Esophagus squamous epithelium (tissue), 4 donors: ENCODE results near the gene C15orf62.

ENCODE experiments used
- POLR2A ChIP-seq, 4 donors: fragments of 450-650 bp; IDR thresholded peaks; one replicate each; pipeline ENCODE4 v1.6.1; 2017; ENCODE audit warnings: antibody characterized with exemption in 4 of 4, mild to moderate bottlenecking in 4 of 4, moderate library complexity in 3 of 4
- TF ChIP-seq, protein P1 (sequence below), 6 experiments: fragments of 450-650 bp in 4 of 6; fragments of 200-600 bp in 2 of 6; sonication (generic) in 2 of 6; IDR thresholded peaks; one replicate each; pipeline ENCODE4 v1.5.1; 2016 to 2019; ENCODE audit warnings: antibody characterized with exemption in 6 of 6, mild to moderate bottlenecking in 4 of 6, moderate library complexity in 4 of 6

DNA sequence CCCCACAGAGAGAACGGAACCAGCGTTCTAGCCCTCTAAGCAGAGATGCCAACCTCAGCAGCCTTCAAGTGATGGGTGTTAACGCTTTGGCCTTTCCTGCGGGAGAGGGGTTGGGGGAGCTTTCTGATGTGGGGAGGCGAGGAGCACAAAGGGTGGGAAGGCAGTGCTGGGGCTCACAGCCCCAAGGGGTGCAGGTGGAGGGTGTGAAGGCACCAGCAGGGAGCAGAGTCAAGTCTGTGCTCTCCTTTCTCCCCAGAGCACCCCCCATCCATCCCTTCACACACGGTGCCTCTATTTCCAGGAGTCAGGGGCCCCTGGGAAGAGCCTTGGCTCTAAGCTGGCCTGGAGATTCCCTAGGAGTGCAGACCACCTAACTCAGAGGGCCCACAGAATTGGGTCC lies 4.1 kb downstream of the C15orf62 start:
- TF ChIP-seq, protein P1, sequence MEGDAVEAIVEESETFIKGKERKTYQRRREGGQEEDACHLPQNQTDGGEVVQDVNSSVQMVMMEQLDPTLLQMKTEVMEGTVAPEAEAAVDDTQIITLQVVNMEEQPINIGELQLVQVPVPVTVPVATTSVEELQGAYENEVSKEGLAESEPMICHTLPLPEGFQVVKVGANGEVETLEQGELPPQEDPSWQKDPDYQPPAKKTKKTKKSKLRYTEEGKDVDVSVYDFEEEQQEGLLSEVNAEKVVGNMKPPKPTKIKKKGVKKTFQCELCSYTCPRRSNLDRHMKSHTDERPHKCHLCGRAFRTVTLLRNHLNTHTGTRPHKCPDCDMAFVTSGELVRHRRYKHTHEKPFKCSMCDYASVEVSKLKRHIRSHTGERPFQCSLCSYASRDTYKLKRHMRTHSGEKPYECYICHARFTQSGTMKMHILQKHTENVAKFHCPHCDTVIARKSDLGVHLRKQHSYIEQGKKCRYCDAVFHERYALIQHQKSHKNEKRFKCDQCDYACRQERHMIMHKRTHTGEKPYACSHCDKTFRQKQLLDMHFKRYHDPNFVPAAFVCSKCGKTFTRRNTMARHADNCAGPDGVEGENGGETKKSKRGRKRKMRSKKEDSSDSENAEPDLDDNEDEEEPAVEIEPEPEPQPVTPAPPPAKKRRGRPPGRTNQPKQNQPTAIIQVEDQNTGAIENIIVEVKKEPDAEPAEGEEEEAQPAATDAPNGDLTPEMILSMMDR (IDR thresholded peaks at IDR 0.05), result no peak
- no peak for TF ChIP-seq POLR2A (IDR thresholded peaks at IDR 0.05)
